ENCODE data around the gene TXNDC11.

TXNDC11 gene

GRCh38 chr16:11639925-11640899, 102.4 kb downstream of the TXNDC11 start:
- H3K4me3 ChIP-seq (ENCODE audit: low read depth, low read length) = no peak overlapping the region

GRCh38 chr16:11639008-11639562, 103.6 kb downstream of the TXNDC11 start:
- H3K4me3 ChIP-seq (ENCODE audit: low read depth, low read length) = no peak overlapping the region
- no peak for DNase-seq (ENCODE audit: low read depth)
- no peak for TF ChIP-seq MYC (IDR thresholded peaks at IDR 0.05; ENCODE audit: low read depth, low read length)
- TF ChIP-seq POLR2A (IDR thresholded peaks at IDR 0.05; ENCODE audit: extremely low read depth, insufficient read length) = no peak
- no peak for TF ChIP-seq MAX (IDR thresholded peaks at IDR 0.05; ENCODE audit: low read depth, low read length)
- no peak for TF ChIP-seq CTCF (IDR thresholded peaks at IDR 0.05; ENCODE audit: low read depth, low read length)

More at GRCh38 chr16:11639925-11640899, 102.4 kb downstream of the TXNDC11 start:
- peak; percentile 94 for DNase-seq (ENCODE audit: low read depth)
- TF ChIP-seq MAX (IDR thresholded peaks at IDR 0.05; ENCODE audit: low read depth, low read length) (peak; percentile 80), MYC (IDR thresholded peaks at IDR 0.05; ENCODE audit: low read depth, low read length) (peak; percentile 77), CTCF (IDR thresholded peaks at IDR 0.05; ENCODE audit: low read depth, low read length) (no peak)

- TF ChIP-seq MAX (IDR thresholded peaks at IDR 0.05; ENCODE audit: low read depth, low read length) (no peak), CTCF (IDR thresholded peaks at IDR 0.05; ENCODE audit: low read depth, low read length) (no peak), POLR2A (IDR thresholded peaks at IDR 0.05; ENCODE audit: extremely low read depth, insufficient read length) (no peak), MYC (IDR thresholded peaks at IDR 0.05; ENCODE audit: low read depth, low read length) (no peak)
- DNase-seq (ENCODE audit: low read depth) = no peak
- no peak overlapping the region for H3K4me3 ChIP-seq (ENCODE audit: low read depth, low read length)
Observed at GRCh38 chr16:11638140-11638539, 104.5 kb downstream of the TXNDC11 start.

GRCh38 chr16:11637320-11637719, 105.3 kb downstream of the TXNDC11 start:
- no peak overlapping the region for H3K4me3 ChIP-seq (ENCODE audit: low read depth, low read length)
- TF ChIP-seq CTCF (IDR thresholded peaks at IDR 0.05; ENCODE audit: low read depth, low read length) = no peak
- TF ChIP-seq POLR2A (IDR thresholded peaks at IDR 0.05; ENCODE audit: extremely low read depth, insufficient read length) = no peak
- DNase-seq (ENCODE audit: low read depth) = no peak

- no peak overlapping the region for H3K4me3 ChIP-seq (ENCODE audit: low read depth, low read length)
- TF ChIP-seq MYC (IDR thresholded peaks at IDR 0.05; ENCODE audit: low read depth, low read length) (no peak), POLR2A (IDR thresholded peaks at IDR 0.05; ENCODE audit: extremely low read depth, insufficient read length) (no peak), MAX (IDR thresholded peaks at IDR 0.05; ENCODE audit: low read depth, low read length) (no peak), CTCF (IDR thresholded peaks at IDR 0.05; ENCODE audit: low read depth, low read length) (no peak)
- DNase-seq (ENCODE audit: low read depth) = no peak
Observed at GRCh38 chr16:11636172-11636721, 106.4 kb downstream of the TXNDC11 start.

Measured in NB4 (cell line).